Measurements from ENCODE around the gene S100PBP. TPM values are rescaled to one million over a fixed set of nuclear protein-coding genes. Genes with fewer than 3 reads are reported as not detected.

S100PBP gene
- total and polyA plus RNA-seq, 2 donors (not counting 1 experiment from before 2014, with no cell fraction given), result 36.3 to 41.8 TPM

DNA sequence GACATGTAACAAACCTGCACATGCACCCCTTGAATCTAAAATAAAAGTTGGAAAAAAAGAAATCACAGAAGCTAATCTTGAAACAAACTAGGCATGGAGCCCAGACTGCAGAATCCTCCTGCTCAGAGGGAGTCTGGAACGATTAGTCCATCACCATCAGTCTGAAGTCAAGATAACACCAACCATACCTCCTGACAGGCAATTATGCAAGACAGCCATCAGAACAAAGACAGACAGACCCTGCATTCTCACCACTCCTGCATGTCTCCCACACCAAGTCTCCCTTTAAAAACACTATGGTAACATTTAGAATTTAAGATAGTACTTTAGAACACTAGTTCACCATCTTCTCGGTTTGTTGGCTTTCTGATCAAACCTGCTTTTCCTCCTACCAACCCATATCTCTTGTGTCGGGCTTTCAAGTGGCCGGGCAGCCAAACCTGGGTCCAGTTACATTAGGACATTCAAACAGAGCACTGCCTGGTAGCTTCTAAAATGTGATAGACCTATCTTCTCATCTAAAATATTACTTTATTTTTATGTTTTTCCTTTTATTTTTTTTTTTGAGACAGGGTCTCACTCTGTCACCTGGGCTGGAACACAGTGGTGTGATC, 10.4 kb upstream of the S100PBP start:
- Histone ChIP-seq H3K27ac (ENCODE audit: insufficient read depth, low read length) (no peak overlapping the region), H2AFZ (ENCODE audit: low read length) (no peak overlapping the region), H3K36me3 (ENCODE audit: control insufficient read depth, insufficient read depth, low read length) (peaks cover 6% of the 10 kb centered on the region), H3K9me3 (ENCODE audit: control insufficient read depth, insufficient read depth, low read depth, low read length) (no peaks in the 10 kb centered on the region), H3K9ac (ENCODE audit: insufficient read depth, low read length) (no peak overlapping the region), H3K4me1 (ENCODE audit: control insufficient read depth, extremely low read depth, insufficient read depth, low read length) (no peaks in the 10 kb centered on the region), H4K20me1 (ENCODE audit: control insufficient read depth, extremely low read depth, insufficient read depth, low read length) (no peaks in the 10 kb centered on the region), H3K79me2 (ENCODE audit: control insufficient read depth, insufficient read depth, low read length) (peaks cover 13% of the 10 kb centered on the region), H3K4me3 (replicated peaks in 1 of 4; ENCODE audit: control extremely low read depth in 1 of 4, insufficient read depth in 1 of 4, low read depth in 3 of 4, low read length in 4 of 4) (no peak overlapping the region), H3K4me2 (ENCODE audit: extremely low read depth, insufficient read depth, low read length) (no peak overlapping the region), H3K27me3 (ENCODE audit: control insufficient read depth, insufficient read depth, low read length) (no peaks in the 10 kb centered on the region)
- peak in 1 of 2 donors; percentile 64 for DNase-seq (ENCODE audit: low read depth in 2 of 2)
- TF ChIP-seq EZH2 (IDR thresholded peaks at IDR 0.05; ENCODE audit: low read length, missing control alignments), result no peak
- TF ChIP-seq, protein P1, sequence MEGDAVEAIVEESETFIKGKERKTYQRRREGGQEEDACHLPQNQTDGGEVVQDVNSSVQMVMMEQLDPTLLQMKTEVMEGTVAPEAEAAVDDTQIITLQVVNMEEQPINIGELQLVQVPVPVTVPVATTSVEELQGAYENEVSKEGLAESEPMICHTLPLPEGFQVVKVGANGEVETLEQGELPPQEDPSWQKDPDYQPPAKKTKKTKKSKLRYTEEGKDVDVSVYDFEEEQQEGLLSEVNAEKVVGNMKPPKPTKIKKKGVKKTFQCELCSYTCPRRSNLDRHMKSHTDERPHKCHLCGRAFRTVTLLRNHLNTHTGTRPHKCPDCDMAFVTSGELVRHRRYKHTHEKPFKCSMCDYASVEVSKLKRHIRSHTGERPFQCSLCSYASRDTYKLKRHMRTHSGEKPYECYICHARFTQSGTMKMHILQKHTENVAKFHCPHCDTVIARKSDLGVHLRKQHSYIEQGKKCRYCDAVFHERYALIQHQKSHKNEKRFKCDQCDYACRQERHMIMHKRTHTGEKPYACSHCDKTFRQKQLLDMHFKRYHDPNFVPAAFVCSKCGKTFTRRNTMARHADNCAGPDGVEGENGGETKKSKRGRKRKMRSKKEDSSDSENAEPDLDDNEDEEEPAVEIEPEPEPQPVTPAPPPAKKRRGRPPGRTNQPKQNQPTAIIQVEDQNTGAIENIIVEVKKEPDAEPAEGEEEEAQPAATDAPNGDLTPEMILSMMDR (conservative IDR thresholded peaks at IDR 0.05 in 1 of 2, IDR thresholded peaks at IDR 0.05 in 1 of 2; ENCODE audit: low read depth in 1 of 2, low read length in 2 of 2), result no peak

DNA sequence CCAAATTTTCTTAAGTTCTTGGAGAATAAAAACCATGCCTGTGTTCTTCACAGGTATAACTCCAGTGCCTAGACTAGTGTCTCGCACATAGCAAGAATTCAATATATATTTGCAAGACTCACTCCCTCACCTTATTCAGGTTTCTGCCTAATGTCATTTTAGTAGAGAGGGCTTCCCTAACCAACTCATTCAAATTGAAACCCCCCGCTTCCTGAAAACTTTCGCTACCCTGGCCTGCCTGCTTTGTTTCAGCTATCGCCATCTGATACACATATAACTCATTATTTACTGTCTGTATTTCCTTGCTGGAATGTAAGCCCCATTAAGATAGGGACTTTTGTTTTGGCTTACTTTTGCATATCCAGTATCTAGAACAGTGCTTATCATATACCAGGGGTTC, 8.9 kb upstream of the S100PBP start:
- TF ChIP-seq EZH2 (IDR thresholded peaks at IDR 0.05; ENCODE audit: low read length, missing control alignments), result no peak
- TF ChIP-seq, protein P1 (conservative IDR thresholded peaks at IDR 0.05 in 1 of 2, IDR thresholded peaks at IDR 0.05 in 1 of 2; ENCODE audit: low read depth in 1 of 2, low read length in 2 of 2), result no peak
- peaks cover 6% of the 10 kb centered on the region for H3K36me3 ChIP-seq (ENCODE audit: control insufficient read depth, insufficient read depth, low read length)
- no peaks in the 10 kb centered on the region for H4K20me1 ChIP-seq (ENCODE audit: control insufficient read depth, extremely low read depth, insufficient read depth, low read length)

DNA sequence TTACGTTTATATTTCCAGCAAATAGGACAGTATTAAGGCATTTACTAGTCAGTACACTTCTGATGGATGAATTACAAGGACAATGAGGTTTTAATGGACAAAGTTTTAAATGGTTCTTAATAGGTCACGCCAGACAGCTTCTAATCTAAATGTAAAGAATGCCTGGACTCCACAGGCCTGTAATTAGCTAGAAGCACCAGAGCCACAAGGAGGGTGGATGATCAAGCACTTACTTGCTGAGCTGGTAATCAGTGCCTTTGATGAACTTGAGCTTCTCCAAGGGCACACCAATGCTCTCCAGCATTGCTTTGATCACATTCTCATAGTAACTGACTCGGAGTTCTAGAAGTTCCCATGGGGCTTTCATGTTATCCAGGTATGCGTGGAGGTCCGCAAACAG, 7.1 kb upstream of the S100PBP start:
- H3K9me3 ChIP-seq (ENCODE audit: control insufficient read depth, insufficient read depth, low read depth, low read length), result no peaks in the 10 kb centered on the region
- no peak overlapping the region for H2AFZ ChIP-seq (ENCODE audit: low read length)
- H3K9ac ChIP-seq (ENCODE audit: insufficient read depth, low read length), result no peak overlapping the region
- H3K79me2 ChIP-seq (ENCODE audit: control insufficient read depth, insufficient read depth, low read length), result peaks cover 44% of the 10 kb centered on the region
- H3K4me2 ChIP-seq (ENCODE audit: extremely low read depth, insufficient read depth, low read length), result no peak overlapping the region
- H4K20me1 ChIP-seq (ENCODE audit: control insufficient read depth, extremely low read depth, insufficient read depth, low read length), result no peaks in the 10 kb centered on the region
- H3K4me1 ChIP-seq (ENCODE audit: control insufficient read depth, extremely low read depth, insufficient read depth, low read length), result peaks cover under 1% of the 10 kb centered on the region
- no peak for DNase-seq (ENCODE audit: low read depth in 2 of 2)
- TF ChIP-seq, protein P1 (conservative IDR thresholded peaks at IDR 0.05 in 1 of 2, IDR thresholded peaks at IDR 0.05 in 1 of 2; ENCODE audit: low read depth in 1 of 2, low read length in 2 of 2), result no peak
- no peak for TF ChIP-seq EZH2 (IDR thresholded peaks at IDR 0.05; ENCODE audit: low read length, missing control alignments)
- peaks cover 6% of the 10 kb centered on the region for H3K36me3 ChIP-seq (ENCODE audit: control insufficient read depth, insufficient read depth, low read length)
- H3K4me3 ChIP-seq (replicated peaks in 1 of 4; ENCODE audit: control extremely low read depth in 1 of 4, insufficient read depth in 1 of 4, low read depth in 3 of 4, low read length in 4 of 4), result no peak overlapping the region
- H3K27ac ChIP-seq (ENCODE audit: insufficient read depth, low read length), result no peak overlapping the region
- no peaks in the 10 kb centered on the region for H3K27me3 ChIP-seq (ENCODE audit: control insufficient read depth, insufficient read depth, low read length)

More for the DNA sequence above, 8.9 kb upstream of the S100PBP start:
- Histone ChIP-seq H3K9me3 (ENCODE audit: control insufficient read depth, insufficient read depth, low read depth, low read length) (no peaks in the 10 kb centered on the region), H2AFZ (ENCODE audit: low read length) (no peak overlapping the region), H3K4me3 (replicated peaks in 1 of 4; ENCODE audit: control extremely low read depth in 1 of 4, insufficient read depth in 1 of 4, low read depth in 3 of 4, low read length in 4 of 4) (no peak overlapping the region), H3K4me1 (ENCODE audit: control insufficient read depth, extremely low read depth, insufficient read depth, low read length) (no peaks in the 10 kb centered on the region), H3K27me3 (ENCODE audit: control insufficient read depth, insufficient read depth, low read length) (no peaks in the 10 kb centered on the region), H3K27ac (ENCODE audit: insufficient read depth, low read length) (no peak overlapping the region), H3K79me2 (ENCODE audit: control insufficient read depth, insufficient read depth, low read length) (peaks cover 27% of the 10 kb centered on the region), H3K4me2 (ENCODE audit: extremely low read depth, insufficient read depth, low read length) (no peak overlapping the region), H3K9ac (ENCODE audit: insufficient read depth, low read length) (no peak overlapping the region)
- DNase-seq (ENCODE audit: low read depth in 2 of 2), result no peak
